Measurements from ENCODE around the gene CKAP5. TPM values are rescaled to one million over a fixed set of nuclear protein-coding genes. Genes with fewer than 3 reads are reported as not detected.

The CKAP5 gene
- total and polyA plus RNA-seq, 2 experiments from 2014 or later = 67.9 to 120 TPM

- TF ChIP-seq ZNF462 (CRISPR knock-in tag; IDR thresholded peaks at IDR 0.05) (no peak), ZNF331 (CRISPR knock-in tag; IDR thresholded peaks at IDR 0.05; ENCODE audit: low read depth) (no peak), REST (IDR thresholded peaks at IDR 0.05; ENCODE audit: unreplicated experiment) (no peak), STAT1 (IDR thresholded peaks at IDR 0.05; ENCODE audit: unreplicated experiment) (no peak), ETS1 (IDR thresholded peaks at IDR 0.05) (no peak), EZH2phosphoT487 (IDR thresholded peaks at IDR 0.05; ENCODE audit: unreplicated experiment) (no peak), EZH2 (IDR thresholded peaks at IDR 0.05; ENCODE audit: low read depth, unreplicated experiment) (no peak), ZNF114 (CRISPR knock-in tag; IDR thresholded peaks at IDR 0.05) (no peak), CREB1 (CRISPR knock-in tag; IDR thresholded peaks at IDR 0.05; ENCODE audit: low read depth) (no peak), NANOG (IDR thresholded peaks at IDR 0.05; ENCODE audit: borderline replicate concordance) (no peak)
Measured at GRCh38 chr11:46840116-46840515, 6.0 kb downstream of the CKAP5 start (continued).

All from GM23338 (cell line).